SK-N-MC (cell line): ENCODE data around the gene SYCE3.

Experiments
- EZH2 ChIP-seq: fragments of 200-600 bp; sonication (generic); IDR thresholded peaks from one replicate; pipeline ENCODE4 v1.6.1; 2017; ENCODE audit warnings: antibody characterized with exemption
- POLR2AphosphoS5 ChIP-seq: IDR thresholded peaks from 2 replicates; pipeline ENCODE4 v1.6.1; 2012; ENCODE audit warnings: mild to moderate bottlenecking, low read depth, low read length, borderline replicate concordance

DNA sequence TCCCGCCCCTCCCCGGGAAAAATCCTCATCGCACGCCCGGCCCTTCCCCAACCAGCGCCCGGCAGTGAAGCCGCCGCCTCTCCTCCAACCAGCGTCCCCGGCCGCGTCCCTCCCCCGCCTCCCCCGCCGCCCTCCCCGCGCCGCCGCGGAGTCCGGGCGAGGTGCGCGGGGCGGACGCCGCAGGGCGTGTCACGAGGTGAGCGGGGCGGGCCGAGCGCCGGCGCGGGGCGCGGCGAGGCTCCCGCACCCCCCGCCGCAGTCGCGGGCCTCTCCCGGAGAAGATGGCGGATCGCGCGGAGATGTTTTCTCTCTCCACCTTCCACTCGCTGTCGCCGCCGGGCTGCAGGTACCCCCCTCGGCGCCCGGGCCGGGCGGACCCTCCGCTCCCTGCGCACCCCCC lies 37.8 kb upstream of the SYCE3 start, which contains the start of gene MAPK8IP2:
- TF ChIP-seq POLR2AphosphoS5 (no peak), EZH2 (no peak)
